H9 (cell line): Measurements from ENCODE around the gene ATRN. TPM values are rescaled to one million over a fixed set of nuclear protein-coding genes. Genes with fewer than 3 reads are reported as not detected.

Experiments
- DNase-seq: peaks from one replicate; pipeline ENCODE4 v3.0.0-alpha.2; 2017
- H2AFZ ChIP-seq: one replicate; pipeline ENCODE4 v1.6.1; 2013; ENCODE audit warnings: mild to moderate bottlenecking, low read length, control low read depth, moderate library complexity
- H2AK5ac ChIP-seq: 2 replicates; pipeline ENCODE4 v1.6.1; 2013; ENCODE audit warnings: low read length, control low read depth, mixed read lengths; ENCODE audit not compliant: insufficient read length
- H2BK120ac ChIP-seq: one replicate; pipeline ENCODE4 v1.6.1; 2013; ENCODE audit warnings: low read depth, mild to moderate bottlenecking, low read length, control low read depth, inconsistent platforms; ENCODE audit not compliant: poor library complexity, severe bottlenecking
- H2BK12ac ChIP-seq: 2 replicates; pipeline ENCODE4 v1.6.1; 2013; ENCODE audit warnings: low read length, control low read depth, mixed read lengths, low read depth; ENCODE audit not compliant: insufficient read length
- H2BK15ac ChIP-seq: 2 replicates; pipeline ENCODE4 v1.6.1; 2013; ENCODE audit warnings: low read depth, low read length, control low read depth
- H2BK20ac ChIP-seq: one replicate; pipeline ENCODE4 v1.6.1; 2013; ENCODE audit warnings: low read depth, mild to moderate bottlenecking, low read length, control low read depth, inconsistent platforms; ENCODE audit not compliant: poor library complexity, severe bottlenecking
- H2BK5ac ChIP-seq: 2 replicates; pipeline ENCODE4 v1.6.1; 2013; ENCODE audit warnings: low read length, control low read depth, mixed read lengths; ENCODE audit not compliant: insufficient read length
- H3K14ac ChIP-seq: 2 replicates; pipeline ENCODE4 v1.6.1; 2013; ENCODE audit warnings: low read length, control low read depth; ENCODE audit not compliant: insufficient read depth
- H3K18ac ChIP-seq: 2 replicates; pipeline ENCODE4 v1.6.1; 2013; ENCODE audit warnings: low read depth, mild to moderate bottlenecking, mixed read lengths, low read length, control low read depth; ENCODE audit not compliant: insufficient read length
- H3K23ac ChIP-seq: 2 replicates; pipeline ENCODE4 v1.6.1; 2013; ENCODE audit warnings: low read length, control low read depth, mixed read lengths, low read depth; ENCODE audit not compliant: insufficient read length
- H3K23me2 ChIP-seq: 2 replicates; pipeline ENCODE4 v1.6.1; 2013; ENCODE audit warnings: low read depth, mild to moderate bottlenecking, mixed read lengths, low read length, control low read depth; ENCODE audit not compliant: insufficient read length, poor library complexity, severe bottlenecking
- H3K27ac ChIP-seq: 2 replicates; pipeline ENCODE4 v1.5.1; 2013; ENCODE audit warnings: low read length, control low read depth, mixed read lengths, low read depth; ENCODE audit not compliant: insufficient read length
- H3K27me3 ChIP-seq: 2 replicates; pipeline ENCODE4 v1.6.1; 2013; ENCODE audit warnings: low read length, control low read depth, inconsistent platforms; ENCODE audit not compliant: insufficient read depth
- H3K4ac ChIP-seq: 2 replicates; pipeline ENCODE4 v1.6.1; 2013; ENCODE audit warnings: low read depth, mild to moderate bottlenecking, control low read depth, inconsistent platforms, low read length, moderate library complexity
- H3K4me1 ChIP-seq: 2 replicates; pipeline ENCODE4 v1.6.1; 2013; ENCODE audit warnings: low read length, control low read depth, inconsistent platforms; ENCODE audit not compliant: insufficient read depth
- H3K4me2 ChIP-seq: 2 replicates; pipeline ENCODE4 v1.6.1; 2013; ENCODE audit warnings: low read length, control low read depth, mixed read lengths; ENCODE audit not compliant: insufficient read length, insufficient read depth
- H3K56ac ChIP-seq: 2 replicates; pipeline ENCODE4 v1.6.1; 2013; ENCODE audit warnings: low read depth, mild to moderate bottlenecking, mixed read lengths, low read length, control low read depth; ENCODE audit not compliant: insufficient read length
- H3K79me1 ChIP-seq: 2 replicates; pipeline ENCODE4 v1.6.1; 2013; ENCODE audit warnings: low read depth, mild to moderate bottlenecking, moderate library complexity, low read length, control low read depth, inconsistent platforms; ENCODE audit not compliant: insufficient read depth, poor library complexity, severe bottlenecking
- H3K79me2 ChIP-seq: 2 replicates; pipeline ENCODE4 v1.6.1; 2013; ENCODE audit warnings: low read length, control low read depth, inconsistent platforms; ENCODE audit not compliant: insufficient read depth
- H3K9ac ChIP-seq: 2 replicates; pipeline ENCODE4 v1.6.1; 2013; ENCODE audit warnings: low read length, control low read depth, mixed read lengths; ENCODE audit not compliant: insufficient read length; ENCODE audit errors: extremely low read depth
- H3K9me3 ChIP-seq: one replicate; pipeline ENCODE4 v1.6.1; 2013; ENCODE audit warnings: low read depth, low read length, inconsistent platforms; ENCODE audit not compliant: control insufficient read depth
- H3T11ph ChIP-seq: one replicate; pipeline ENCODE4 v1.6.1; 2013; ENCODE audit warnings: mild to moderate bottlenecking, low read length, control low read depth, inconsistent platforms
- H4K20me1 ChIP-seq: one replicate; pipeline ENCODE4 v1.6.1; 2013; ENCODE audit not compliant: control insufficient read depth, insufficient read length, insufficient read depth
- H4K5ac ChIP-seq: 2 replicates; pipeline ENCODE4 v1.6.1; 2013; ENCODE audit warnings: low read depth, mild to moderate bottlenecking, mixed read lengths, low read length, control low read depth; ENCODE audit not compliant: insufficient read length
- H4K8ac ChIP-seq: replicated peaks from 2 replicates; pipeline ENCODE4 v1.6.1; 2013; ENCODE audit warnings: low read length, control low read depth, mixed read lengths, low read depth; ENCODE audit not compliant: insufficient read length
- H4K91ac ChIP-seq: 2 replicates; pipeline ENCODE4 v1.6.1; 2013; ENCODE audit warnings: low read depth, mild to moderate bottlenecking, moderate library complexity, mixed read lengths, low read length, control low read depth; ENCODE audit not compliant: insufficient read length
- H3K27ac Mint-ChIP-seq, 3 experiments: 2 replicates in 2 of 3; 3 replicates in 1 of 3; pipeline ENCODE4 v1.8.0; 2020 to 2021; ENCODE audit warnings: mixed read lengths in 3 of 3, mild to moderate bottlenecking in 1 of 3, moderate library complexity in 1 of 3
- H3K27me3 Mint-ChIP-seq: 2 replicates; pipeline ENCODE4 v1.8.0; 2021; ENCODE audit warnings: low read depth, mild to moderate bottlenecking, moderate library complexity, mixed read lengths
- H3K36me3 Mint-ChIP-seq, 3 experiments: 2 replicates in 2 of 3; 3 replicates in 1 of 3; pipeline ENCODE4 v1.8.0; 2020 to 2021; ENCODE audit warnings: low read depth in 3 of 3, mixed read lengths in 3 of 3; ENCODE audit not compliant: insufficient read depth in 1 of 3
- H3K4me1 Mint-ChIP-seq, 2 experiments: 2 replicates each; pipeline ENCODE4 v1.8.0; 2020; ENCODE audit warnings: mixed read lengths in 2 of 2
- H3K4me3 Mint-ChIP-seq, 2 experiments: 2 replicates in 1 of 2; 3 replicates in 1 of 2; pipeline ENCODE4 v1.8.0; 2020 to 2021; ENCODE audit warnings: mild to moderate bottlenecking in 2 of 2, mixed read lengths in 2 of 2, moderate library complexity in 1 of 2
- H3K9me3 Mint-ChIP-seq, 2 experiments: 2 replicates in 1 of 2; 3 replicates in 1 of 2; pipeline ENCODE4 v1.8.0; 2020; ENCODE audit warnings: mild to moderate bottlenecking in 2 of 2, mixed read lengths in 2 of 2, moderate library complexity in 1 of 2
- WGBS: extraction: QIAGEN DNeasy Blood & Tissue Kit; methylation state at CpG from one replicate; pipeline ENCODE4 v1.1.7; 2013; ENCODE audit warnings: missing lambda C conversion rate, low lambda C conversion rate, mixed read lengths; ENCODE audit not compliant: insufficient read length; ENCODE audit errors: extremely low coverage; 5-methylcytosine and 5-hydroxymethylcytosine counted together
- total RNA-seq: library from RNA; stranded (reverse); gene quantifications from 2 replicates; pipeline ENCODE4 v1.2.1, GENCODE V29; 2021
- TF ChIP-seq, protein P1 (sequence below): fragments of 200-600 bp; sonication (generic); conservative IDR thresholded peaks from 3 replicates; pipeline ENCODE4 v1.8.0; 2021; ENCODE audit warnings: antibody characterized with exemption, mild to moderate bottlenecking

ATRN gene
- total RNA-seq, 1 experiment from 2014 or later, result 23.1 TPM

DNA sequence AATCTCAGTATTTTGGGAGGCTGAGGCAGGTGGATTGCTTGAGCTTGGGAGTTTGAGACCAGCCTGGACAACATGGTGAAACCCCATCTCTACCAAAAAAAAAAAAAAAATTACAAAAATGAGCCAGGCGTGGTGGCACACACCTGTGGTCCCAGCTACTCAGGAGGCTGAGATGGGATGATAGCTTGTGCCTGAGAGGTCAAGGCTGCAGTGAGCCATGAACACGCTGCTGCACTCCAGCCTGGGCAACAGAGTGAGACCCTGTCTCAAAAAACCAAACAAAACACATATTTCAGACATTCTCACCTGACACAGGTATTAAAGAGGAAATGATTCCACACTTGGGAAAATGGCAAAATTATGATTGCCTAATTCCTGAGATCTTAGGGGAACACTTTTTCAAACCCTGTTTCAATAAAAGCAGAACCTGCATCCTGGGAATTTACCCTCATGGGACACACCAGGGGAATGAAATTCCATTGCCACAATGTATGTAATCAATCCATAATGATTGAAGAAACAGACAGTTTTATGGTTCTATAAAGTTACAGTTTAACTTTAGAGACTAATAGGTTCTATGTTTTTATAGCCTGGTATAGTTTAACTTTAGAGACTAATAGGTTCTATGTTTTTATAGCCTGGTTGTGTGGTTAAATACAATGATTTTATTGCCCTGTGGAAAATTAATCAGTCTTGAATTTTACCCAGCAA lies 33.8 kb upstream of the ATRN start:
- Histone ChIP-seq H3K4ac (no peak overlapping the region), H3K56ac (no peak overlapping the region)
- no CpG with 5 or more reads among the region's 2 CpGs for WGBS

More for the DNA sequence above, 33.8 kb upstream of the ATRN start:
- Histone ChIP-seq H2BK5ac (no peak overlapping the region), H4K20me1 (no peaks in the 10 kb centered on the region), H2BK12ac (no peak overlapping the region), H2BK120ac (no peak overlapping the region), H4K8ac (no peak overlapping the region), H3K23ac (no peak overlapping the region), H3K79me1 (no peaks in the 10 kb centered on the region), H3K27me3 (no peaks in the 10 kb centered on the region), H3K9ac (no peak overlapping the region), H3K14ac (no peak overlapping the region), H3K79me2 (no peaks in the 10 kb centered on the region), H3K4me2 (no peak overlapping the region), H3K9me3 (no peaks in the 10 kb centered on the region), H3K18ac (no peak overlapping the region), H3T11ph (no peak overlapping the region), H4K5ac (no peak overlapping the region), H2BK20ac (no peak overlapping the region), H3K27ac (no peak overlapping the region), H3K4me1 (no peaks in the 10 kb centered on the region), H4K91ac (no peak overlapping the region), H2BK15ac (no peak overlapping the region), H3K23me2 (no peaks in the 10 kb centered on the region), H2AK5ac (no peak overlapping the region), H2AFZ (no peak overlapping the region)
- Mint-ChIP-seq H3K27me3 (no peaks in the 10 kb centered on the region; the same call in 1 of the 2 replicates), H3K36me3 (peaks cover 2 to 7% (median 4%) of the 10 kb centered on the region in 3 experiments; a peak in 5 of 7 replicates), H3K27ac (no peak overlapping the region), H3K9me3 (peaks cover 7 to 9% of the 10 kb centered on the region in 2 experiments), H3K4me3 (no peak overlapping the region), H3K4me1 (peaks cover 4 to 7% of the 10 kb centered on the region in 2 experiments; a peak in 3 of 4 replicates)
- TF ChIP-seq, protein P1, sequence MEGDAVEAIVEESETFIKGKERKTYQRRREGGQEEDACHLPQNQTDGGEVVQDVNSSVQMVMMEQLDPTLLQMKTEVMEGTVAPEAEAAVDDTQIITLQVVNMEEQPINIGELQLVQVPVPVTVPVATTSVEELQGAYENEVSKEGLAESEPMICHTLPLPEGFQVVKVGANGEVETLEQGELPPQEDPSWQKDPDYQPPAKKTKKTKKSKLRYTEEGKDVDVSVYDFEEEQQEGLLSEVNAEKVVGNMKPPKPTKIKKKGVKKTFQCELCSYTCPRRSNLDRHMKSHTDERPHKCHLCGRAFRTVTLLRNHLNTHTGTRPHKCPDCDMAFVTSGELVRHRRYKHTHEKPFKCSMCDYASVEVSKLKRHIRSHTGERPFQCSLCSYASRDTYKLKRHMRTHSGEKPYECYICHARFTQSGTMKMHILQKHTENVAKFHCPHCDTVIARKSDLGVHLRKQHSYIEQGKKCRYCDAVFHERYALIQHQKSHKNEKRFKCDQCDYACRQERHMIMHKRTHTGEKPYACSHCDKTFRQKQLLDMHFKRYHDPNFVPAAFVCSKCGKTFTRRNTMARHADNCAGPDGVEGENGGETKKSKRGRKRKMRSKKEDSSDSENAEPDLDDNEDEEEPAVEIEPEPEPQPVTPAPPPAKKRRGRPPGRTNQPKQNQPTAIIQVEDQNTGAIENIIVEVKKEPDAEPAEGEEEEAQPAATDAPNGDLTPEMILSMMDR, result no peak
- no peak for DNase-seq
